COLO668 (cell line): ENCODE results near the gene MLLT10.
"Not testable (repeated sequence)": the region's sequence is repeated elsewhere in the genome, so short reads cannot be mapped to it uniquely, and the experiment has no call there.

Source experiments
- DNase-seq: peaks from one replicate; lab custom pipeline; 2025; ENCODE audit not compliant: unreplicated experiment; lab: John Stamatoyannopoulos, UW

Gene MLLT10

GRCh38 chr10:21527598-21528235 is 6.3 kb upstream of the MLLT10 start:
- no peak for DNase-seq

GRCh38 chr10:21528236-21529031 is 5.6 kb upstream of the MLLT10 start:
- no peak for DNase-seq

- no peak for DNase-seq
Observed at GRCh38 chr10:21529032-21529910, 4.8 kb upstream of the MLLT10 start.

GRCh38 chr10:21530168-21530567 is 3.9 kb upstream of the MLLT10 start:
- DNase-seq = no peak

GRCh38 chr10:21530641-21531040 is 3.4 kb upstream of the MLLT10 start:
- DNase-seq = no peak

DNA sequence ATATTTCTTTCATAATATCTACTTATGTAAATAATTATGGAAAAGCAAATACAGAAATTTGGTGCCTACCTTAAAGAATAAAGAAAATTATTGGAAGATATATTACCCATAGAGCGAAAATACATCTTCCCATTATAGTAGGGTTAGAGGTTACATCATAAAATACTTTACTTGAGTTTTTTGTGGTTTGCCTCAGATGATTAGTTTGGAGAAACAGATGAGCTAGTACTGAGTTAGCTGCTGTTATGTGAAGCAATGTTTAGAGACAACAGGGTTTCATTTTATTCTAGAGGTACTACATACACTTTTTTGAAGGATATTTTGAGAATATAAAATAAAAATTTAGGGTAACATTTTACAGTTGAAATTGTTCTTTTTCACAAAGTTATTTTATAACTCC is 2.9 kb upstream of the MLLT10 start:
- no peak for DNase-seq

- DNase-seq = no peak
Observed at GRCh38 chr10:21532694-21533466, 1.2 kb upstream of the MLLT10 start.

DNA sequence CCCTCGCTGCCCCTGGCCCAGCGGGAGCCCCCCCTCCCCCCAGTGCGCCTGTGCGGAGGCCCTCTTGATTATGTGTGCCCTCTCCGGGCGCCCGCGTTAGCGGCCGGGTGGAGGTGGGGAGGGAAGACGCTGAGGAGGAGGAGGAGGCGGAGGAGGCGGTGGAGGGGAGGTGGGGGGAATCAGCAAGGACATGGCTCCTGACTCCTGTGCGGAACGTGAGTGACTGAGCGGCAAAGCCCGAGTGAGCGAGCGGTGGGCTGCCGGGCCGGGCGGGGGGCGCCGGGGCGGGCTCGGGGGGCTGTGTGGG is 201 bp downstream of the MLLT10 start:
- DNase-seq = no peak

GRCh38 chr10:21534604-21535493 is 817 bp downstream of the MLLT10 start:
- DNase-seq = peak; percentile 60

DNA sequence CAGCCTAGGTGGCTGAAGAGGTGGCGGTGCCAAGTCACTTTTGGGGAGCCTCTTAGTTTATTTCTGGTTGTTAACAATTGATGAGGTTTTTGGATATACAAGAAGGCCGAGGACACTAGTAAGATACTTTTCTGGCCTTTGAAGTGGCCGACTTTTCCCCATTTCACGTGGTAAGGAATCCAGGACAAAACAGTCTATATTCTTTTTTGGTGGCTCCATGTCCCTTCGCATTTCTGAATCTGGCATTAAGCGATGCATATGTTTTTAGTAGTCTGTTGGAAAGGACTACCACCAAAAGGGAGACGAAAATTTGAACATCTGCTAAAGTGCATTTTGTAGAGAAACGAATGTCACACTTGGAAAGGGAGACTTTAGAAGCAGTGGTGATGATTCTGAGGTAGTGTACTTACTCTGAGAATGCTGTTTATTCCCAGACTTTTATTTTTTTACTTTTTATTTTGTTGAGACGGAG is 1.5 kb downstream of the MLLT10 start:
- DNase-seq = no peak

- not testable (repeated sequence) for DNase-seq
Observed at GRCh38 chr10:21535976-21536375, 1.9 kb downstream of the MLLT10 start.

- DNase-seq = no peak
Observed at GRCh38 chr10:21536874-21537273, 2.8 kb downstream of the MLLT10 start.

GRCh38 chr10:21540701-21541100 is 6.7 kb downstream of the MLLT10 start:
- DNase-seq = not testable (repeated sequence)

DNA sequence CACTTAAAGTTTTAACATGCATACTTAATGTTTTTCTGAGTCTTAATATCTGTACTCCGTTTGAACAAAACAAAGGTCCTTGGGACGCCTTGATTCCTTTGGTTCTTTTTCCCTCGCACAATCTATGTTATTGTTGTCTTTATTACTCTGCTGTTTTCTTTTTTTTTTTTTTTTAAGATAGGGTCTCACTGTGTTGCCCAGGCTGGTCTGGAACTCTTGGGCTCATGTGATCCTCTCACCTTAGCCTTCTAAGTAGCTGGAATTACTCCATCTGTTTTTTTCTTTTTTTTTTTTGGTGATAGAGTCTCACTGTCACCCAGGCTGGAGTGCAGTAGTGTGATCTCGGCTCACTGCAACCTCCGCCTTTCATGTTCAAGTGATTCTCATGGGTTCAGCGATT is 13.2 kb downstream of the MLLT10 start:
- DNase-seq = no peak

DNA sequence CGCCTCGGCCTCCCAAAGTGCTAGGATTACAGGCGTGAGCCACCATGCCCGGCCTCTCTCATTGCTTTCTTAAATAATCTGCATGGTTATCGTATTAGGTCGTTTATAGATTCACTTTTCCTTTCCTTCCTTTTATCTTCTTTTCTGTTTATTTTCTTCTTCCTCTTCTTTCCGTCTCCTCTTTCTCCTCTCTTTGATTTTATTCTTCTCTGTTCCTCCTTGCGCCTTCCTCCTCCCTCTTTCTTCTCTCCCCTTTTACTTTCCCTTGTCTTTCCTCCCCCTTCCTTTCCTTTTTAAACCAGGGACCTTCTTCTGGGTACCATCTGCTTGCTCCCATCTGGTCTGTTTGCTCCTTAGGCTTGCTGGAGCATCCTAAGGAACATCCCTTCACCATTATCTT is 18.6 kb downstream of the MLLT10 start:
- no peak for DNase-seq

GRCh38 chr10:21556527-21556926 is 22.5 kb downstream of the MLLT10 start:
- DNase-seq = no peak

GRCh38 chr10:21558984-21559383 is 25.0 kb downstream of the MLLT10 start:
- not testable (repeated sequence) for DNase-seq

DNA sequence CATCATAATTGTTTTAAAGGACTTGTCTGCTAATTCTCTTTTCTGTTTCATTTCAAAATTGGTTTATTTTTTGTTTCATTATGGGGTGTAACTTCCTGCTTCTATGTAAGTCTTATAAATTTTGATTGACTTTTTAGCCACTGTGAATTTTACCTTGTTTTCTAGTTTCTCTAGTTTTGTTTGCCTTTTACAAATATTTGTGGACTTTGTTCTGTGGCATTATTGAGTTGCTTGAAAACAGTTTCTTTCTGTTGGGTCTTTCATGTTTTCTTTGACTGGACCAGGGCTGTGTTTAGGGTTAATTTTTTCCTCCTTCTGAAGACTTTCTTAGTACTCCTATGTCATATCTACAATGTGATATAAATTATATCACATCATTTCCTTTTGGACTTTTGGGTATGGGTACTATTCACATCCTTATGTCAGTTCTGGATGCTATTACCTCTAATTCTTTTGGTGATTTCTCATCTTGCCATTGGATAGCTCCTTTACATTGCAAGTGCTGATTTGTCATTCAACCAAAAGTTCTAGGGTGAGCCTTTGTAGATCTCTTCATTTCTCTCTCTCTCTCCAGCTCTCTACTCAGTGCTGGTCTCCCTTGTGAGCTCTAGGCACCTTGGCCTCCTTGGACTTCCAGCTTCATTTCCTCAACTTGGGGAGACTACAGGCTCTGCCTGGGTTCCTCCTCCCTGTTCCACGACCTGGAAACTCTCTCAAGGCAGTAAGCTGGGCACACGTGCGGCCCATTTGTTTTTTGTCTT is 36.9 kb downstream of the MLLT10 start:
- no peak for DNase-seq

GRCh38 chr10:21572578-21572977 is 38.5 kb downstream of the MLLT10 start:
- no peak for DNase-seq
